ENCODE results near the gene EEF1G.
"Not testable (repeated sequence)": the region's sequence is repeated elsewhere in the genome, so short reads cannot be mapped to it uniquely, and the experiment has no call there.

Gene EEF1G, protein sequence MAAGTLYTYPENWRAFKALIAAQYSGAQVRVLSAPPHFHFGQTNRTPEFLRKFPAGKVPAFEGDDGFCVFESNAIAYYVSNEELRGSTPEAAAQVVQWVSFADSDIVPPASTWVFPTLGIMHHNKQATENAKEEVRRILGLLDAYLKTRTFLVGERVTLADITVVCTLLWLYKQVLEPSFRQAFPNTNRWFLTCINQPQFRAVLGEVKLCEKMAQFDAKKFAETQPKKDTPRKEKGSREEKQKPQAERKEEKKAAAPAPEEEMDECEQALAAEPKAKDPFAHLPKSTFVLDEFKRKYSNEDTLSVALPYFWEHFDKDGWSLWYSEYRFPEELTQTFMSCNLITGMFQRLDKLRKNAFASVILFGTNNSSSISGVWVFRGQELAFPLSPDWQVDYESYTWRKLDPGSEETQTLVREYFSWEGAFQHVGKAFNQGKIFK

DNA sequence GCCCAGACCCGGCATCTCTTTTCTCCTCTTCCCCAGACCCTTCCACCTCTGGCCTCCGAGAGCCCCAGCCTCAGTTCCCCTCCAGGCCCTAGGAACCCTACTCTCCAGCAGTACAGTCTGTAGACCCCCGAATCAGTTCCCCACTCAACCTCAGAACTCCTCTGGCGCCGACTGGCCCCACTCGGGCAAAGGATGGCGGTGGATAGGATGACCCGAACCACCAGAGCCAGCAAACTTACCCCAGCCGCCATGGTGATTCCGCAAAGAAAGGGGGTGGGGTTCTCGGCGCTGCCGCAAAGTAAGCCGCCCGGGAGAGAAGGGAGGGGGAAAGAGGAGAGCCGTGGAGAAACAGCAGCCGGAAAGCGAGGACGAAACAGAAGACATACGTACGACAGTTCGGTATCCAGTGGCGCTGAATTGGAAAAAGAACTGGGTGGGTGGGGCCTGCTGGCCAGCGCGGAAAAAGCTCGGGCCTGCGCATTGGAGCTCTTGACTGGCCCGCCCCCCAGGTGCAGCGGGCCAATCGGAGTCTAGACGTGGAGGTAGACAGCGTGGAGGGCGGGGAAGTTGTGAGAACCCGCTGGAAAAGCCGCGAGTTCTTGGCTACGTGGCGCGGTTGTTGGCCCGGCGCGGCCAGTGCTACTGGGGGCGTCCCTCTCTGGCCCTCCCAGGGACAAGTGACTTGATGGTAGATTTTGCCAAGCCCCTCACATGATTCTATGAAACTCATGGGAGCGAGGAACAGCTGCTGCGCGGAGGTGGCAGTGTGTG is at the start of gene EEF1G:
Gene EEF1G, minus strand, starts transcription at position 300 of the 771 bp plus-strand sequence. Its CDS starts 49 bp downstream, at position 251.
- peak; percentile 81 to 96 (median 92) for DNase-seq (ENCODE audit: low read depth in 2 of 3, low spot score in 2 of 3)

DNA sequence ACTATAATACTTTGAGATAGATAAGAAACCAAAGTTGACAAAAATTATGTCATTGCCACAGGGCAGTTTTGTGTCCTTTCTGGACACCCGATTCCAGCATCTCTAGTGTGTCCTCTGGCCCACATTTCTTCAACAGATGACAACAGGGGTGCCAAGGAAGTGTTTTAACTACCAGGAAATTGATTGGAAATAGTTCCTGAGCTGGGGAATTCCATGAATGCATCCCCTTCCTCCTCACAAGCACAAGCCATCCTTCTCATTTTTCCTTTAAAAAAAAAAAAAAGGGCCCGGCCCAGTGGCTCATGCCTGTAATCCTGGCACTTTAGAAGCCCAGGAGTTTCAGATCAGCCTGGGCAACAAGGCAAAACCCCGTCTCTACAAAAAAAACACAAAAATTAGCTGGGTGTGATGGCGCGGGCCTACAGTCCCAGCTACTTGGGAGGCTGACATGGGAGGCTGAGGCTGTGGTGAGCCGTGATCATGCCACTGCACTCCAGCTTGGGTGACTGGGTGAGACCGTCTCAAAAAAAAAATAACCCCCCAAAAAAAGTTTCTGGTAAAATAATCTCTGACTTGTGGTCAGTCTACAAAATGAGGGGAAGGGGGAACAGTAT is 48.9 kb upstream of the EEF1G start:
- no peak for DNase-seq (ENCODE audit: low read depth in 2 of 3, low spot score in 2 of 3)

DNA sequence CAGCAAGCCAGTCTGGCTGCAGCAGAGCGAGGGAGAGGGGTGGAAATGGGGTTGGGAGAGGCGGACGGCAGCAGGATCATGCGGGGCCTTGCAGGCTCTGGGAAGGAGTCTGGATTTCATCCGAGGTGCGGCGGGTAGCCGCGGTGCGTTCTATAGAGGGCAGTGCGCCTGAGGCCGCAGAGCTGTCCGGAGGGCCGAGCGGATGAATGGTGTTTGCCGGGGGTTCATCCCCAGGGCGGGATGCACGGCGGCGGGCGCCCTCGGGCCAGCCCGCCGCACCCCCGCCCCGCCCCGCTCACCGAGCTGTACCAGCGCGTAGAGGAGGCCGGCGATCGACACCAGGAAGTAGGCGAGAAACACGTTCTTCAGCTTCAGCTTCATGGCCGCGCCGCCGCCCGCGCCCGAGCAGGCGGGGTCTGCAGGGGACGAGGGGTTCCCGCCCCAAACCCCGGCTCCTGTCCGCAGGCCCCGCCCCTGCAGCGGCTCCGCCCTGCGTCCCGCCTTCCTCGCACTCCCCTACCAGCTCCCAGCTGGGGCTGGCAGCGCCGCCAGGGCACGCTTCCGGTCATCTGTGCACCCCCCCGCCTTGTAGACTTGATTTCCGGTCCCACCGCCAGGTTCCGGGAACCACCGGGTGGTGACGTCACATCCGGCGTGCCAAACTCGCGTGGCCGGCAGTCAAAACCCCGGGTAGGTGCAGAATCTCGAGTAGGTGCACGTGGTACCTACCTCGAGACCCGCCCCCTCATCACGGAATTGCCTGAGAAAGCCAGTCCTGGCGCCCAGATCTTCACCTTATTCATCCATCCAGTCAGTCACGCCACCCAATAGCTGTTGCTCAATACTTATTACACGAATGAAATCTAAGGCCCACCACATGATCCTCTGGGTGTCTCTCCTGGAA is 48.1 kb upstream of the EEF1G start, which contains the start of gene B3GAT3:
Gene B3GAT3, minus strand, starts transcription at position 420 of the 904 bp plus-strand sequence. Its CDS starts 39 bp downstream, at position 381.
- DNase-seq (ENCODE audit: low read depth in 2 of 3, low spot score in 2 of 3) = peak; percentile 94 to 97 (median 95)

DNA sequence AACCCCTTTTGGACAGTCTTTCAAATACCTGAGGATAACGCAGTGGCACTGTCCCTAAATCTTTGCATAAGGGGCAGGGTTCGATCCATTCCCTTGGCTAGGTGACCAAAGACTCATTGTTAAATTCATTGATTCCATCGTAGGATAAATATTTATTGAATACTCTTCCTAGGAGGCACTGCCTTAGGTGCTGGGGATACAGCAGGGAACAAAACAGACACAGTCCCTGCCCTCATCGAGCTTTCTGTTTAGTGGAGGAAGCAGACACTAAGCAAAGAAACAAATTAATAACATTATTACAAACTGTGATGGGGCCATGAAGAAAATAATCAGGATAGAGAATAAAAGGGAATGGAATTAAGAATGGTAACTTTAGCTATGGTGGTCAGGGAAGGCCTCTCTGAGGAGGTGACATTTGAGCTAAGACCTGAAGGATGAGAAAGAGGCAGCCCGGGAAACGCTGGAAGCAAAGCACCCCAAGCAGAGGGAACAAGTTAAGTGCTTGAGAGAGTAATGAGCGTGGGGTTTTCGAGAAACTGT is 47.4 kb upstream of the EEF1G start:
- no peak for DNase-seq (ENCODE audit: low read depth in 2 of 3, low spot score in 2 of 3)

DNA sequence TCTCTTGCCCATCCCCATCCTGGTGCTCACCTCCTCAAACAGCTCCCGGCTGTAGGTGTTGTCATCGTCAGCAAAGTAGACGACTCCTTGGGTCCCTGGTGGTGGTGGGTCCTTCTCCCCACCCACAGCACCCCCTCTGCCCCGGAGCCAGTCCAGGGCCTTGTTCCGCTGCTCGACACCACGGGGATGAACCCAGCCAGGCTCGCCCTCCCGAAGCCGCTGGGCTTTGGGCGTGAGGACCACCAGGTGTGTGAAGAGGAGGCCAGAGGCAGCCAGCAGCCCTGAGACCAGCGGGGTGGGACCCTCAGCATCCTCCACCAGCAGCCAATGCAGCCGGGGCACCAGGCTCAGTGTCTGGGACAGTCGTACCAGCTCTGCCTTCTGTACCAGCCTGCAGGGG is 43.3 kb upstream of the EEF1G start:
- not testable (repeated sequence) for DNase-seq (ENCODE audit: low read depth in 2 of 3, low spot score in 2 of 3)

DNA sequence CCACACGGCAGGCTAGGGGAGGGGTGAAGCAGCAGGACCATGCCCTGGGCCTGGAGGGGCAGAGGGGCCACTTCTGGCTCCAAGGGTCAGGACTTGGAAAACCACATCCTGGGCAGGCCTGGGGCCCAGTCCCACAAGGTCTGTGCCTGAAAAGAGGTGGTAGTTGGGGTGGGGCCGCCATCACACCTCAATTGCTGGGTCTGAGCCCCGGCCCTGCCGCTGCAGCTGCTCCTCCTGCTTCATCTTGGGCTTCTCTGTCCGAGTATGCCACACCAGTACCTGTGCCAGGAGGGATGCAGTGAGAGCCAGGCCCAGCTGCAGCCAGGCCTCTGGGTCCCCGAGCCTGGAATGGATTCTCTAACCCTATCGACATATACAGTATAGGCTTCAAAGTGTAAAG is 41.8 kb upstream of the EEF1G start:
- no peak for DNase-seq (ENCODE audit: low read depth in 2 of 3, low spot score in 2 of 3)

DNA sequence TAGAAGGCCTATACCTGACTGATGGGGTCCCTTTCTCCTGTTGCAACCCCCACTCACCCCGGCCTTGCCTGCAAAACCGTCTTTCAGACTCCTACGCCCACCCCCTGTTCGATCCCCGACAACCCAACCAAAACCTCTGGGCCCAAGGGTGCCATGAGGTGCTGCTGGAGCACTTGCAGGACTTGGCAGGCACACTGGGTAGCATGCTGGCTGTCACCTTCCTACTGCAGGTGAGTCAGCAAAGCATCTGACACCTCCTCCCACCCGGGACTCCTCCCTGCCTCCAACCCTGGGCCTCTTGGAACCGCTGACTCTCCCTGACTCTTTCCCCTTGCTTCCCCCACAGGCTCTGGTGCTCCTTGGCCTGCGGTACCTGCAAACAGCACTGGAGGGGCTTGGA is 40.6 kb upstream of the EEF1G start:
- no peak for DNase-seq (ENCODE audit: low read depth in 2 of 3, low spot score in 2 of 3)

DNA sequence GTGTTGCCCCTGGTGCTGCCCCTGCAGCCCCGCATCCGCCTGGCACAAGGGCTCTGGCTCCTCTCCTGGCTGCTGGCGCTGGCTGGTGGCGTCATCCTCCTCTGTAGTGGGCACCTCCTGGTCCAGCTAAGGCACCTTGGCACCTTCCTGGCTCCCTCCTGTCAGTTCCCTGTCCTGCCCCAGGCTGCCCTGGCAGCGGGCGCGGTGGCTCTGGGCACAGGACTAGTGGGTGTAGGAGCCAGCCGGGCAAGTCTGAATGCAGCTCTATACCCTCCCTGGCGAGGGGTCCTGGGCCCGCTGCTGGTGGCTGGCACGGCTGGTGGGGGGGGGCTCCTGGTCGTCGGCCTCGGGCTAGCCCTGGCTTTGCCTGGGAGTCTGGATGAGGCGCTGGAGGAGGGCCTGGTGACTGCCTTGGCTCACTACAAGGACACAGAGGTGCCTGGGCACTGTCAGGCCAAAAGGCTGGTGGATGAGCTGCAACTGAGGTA is 39.6 kb upstream of the EEF1G start:
- DNase-seq (ENCODE audit: low read depth in 2 of 3, low spot score in 2 of 3) = no peak

DNA sequence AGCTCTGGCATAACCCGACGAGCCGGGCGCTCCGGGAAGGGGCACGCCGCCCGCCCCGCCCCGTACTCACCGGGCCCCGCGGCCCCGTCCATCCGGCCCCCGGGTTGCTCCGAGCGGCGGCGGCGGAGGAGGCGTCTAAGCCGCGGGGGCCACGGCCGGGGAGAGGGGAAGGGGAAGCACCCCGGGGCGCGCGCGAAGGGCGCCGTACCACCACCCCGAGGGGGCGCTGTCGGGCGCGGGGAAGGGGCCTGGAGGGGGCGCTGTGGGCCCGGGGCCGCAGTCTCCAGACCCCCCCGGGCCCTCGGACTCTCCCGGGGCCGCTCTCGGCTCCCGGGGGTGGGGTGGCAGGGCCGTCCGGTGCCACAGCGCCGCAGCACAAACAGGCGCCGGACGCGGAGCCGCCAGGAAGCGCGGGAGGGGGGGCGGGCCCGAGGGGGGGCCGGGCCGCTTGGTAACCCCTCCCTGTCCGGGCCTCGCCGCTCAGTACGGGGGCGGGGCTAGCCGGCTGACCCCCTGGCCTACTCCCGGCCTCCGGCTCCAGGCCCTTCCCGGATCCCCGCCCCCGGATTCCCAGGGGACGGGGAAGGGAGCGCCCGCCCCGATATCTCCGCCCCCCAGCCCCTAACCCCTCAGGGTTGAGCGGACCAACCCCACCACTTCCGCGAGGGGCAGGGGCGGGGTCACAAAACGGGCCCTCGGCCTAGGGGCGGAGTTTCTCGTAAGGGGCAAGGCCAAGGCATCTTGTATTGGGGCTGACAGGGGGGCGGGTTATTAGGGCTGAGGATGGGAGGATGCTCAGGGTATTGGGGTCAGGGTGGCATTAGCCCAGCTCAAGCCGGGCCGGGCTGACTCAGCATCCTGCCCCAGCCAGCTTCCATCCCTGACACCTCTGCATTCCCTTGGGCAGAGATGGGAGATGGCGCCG is 38.9 kb upstream of the EEF1G start, which contains the start of the genes EML3 and ROM1:
Gene EML3, minus strand, starts transcription at position 410 of the 925 bp plus-strand sequence. Its CDS starts 318 bp downstream, at position 92.
Gene ROM1, plus strand, starts transcription at position 892 of the 925 bp plus-strand sequence. Its CDS starts 25 bp downstream, at position 917.
- DNase-seq (ENCODE audit: low read depth in 2 of 3, low spot score in 2 of 3) = peak; percentile 69 to 87 (median 79)

DNA sequence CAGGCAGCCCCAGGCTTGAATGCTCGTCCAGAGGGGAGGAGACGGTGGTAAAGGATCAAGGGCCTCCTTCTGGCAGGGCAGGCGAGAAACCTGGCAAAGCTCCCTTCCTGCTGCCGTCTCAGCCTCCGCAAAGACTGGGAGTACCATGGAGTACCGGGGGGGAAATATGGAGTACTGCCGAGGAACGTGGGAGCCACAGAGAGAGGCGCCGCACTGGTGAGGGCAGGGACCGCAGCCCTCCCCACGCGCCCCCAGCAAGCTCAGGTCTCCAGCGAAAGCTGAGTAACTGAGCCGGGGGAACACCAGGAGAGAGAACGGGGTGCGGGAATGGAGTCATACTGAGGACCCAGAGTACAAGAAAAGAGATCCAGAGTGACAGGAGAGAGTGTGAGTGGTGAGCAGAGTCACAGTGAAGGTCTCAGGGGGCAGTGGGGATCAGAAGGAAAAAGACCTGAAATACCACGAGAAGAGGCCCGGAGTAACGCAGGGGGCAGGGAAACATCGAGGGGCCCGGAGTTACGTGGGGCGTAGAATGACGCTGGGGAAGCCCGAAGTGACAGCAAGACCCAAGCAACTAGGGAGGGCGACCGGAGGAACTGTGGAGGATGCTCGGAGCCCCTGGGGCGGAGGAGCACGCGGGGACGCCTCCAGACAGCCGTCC is 38.1 kb upstream of the EEF1G start:
- DNase-seq (ENCODE audit: low read depth in 2 of 3, low spot score in 2 of 3) = peak in 2 of 3 experiments; percentile 35 to 38

DNA sequence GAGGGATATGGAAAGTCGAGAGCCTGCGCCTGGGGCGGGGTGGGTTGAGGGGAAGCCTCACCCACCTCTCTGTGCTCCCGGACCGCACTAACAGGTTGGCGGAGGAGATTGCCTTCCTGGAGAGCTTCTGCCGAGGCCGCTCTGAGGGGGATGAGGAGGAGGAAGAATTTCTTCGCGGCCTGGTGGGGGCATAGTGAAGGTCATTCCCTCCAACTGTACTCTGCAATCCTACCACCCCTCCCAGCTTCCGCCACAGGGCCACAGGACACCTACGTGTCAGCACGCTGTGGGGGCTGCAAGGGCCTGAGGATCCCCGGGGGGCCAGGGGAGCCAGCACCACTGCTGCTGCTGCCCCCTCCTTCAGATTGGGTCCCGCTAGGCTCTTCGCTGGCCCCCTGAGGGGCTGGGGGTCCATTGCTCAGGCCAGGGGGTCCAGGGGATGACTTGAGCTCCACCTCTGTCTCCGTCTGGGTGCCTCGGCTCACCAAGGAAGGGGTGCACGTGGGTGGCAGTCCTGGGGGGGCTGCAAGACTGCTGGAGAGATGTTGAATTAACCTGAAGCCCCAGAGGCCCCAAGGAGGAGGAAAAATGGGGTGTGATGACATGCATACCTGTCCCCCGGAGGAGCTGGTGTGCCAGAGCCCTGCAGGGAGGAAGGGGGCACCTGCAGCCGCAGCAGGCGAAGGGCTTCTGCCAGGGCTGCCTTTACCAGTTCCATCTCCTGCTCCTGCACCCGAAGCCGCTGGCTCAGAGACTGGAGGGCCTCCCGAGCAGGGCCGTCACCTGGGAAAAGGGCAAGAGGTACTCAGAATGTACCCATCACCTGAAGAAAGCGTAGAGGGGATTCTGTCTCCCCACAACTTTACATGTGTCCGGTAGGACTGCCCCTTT is 37.4 kb upstream of the EEF1G start:
- no peak for DNase-seq (ENCODE audit: low read depth in 2 of 3, low spot score in 2 of 3)

DNA sequence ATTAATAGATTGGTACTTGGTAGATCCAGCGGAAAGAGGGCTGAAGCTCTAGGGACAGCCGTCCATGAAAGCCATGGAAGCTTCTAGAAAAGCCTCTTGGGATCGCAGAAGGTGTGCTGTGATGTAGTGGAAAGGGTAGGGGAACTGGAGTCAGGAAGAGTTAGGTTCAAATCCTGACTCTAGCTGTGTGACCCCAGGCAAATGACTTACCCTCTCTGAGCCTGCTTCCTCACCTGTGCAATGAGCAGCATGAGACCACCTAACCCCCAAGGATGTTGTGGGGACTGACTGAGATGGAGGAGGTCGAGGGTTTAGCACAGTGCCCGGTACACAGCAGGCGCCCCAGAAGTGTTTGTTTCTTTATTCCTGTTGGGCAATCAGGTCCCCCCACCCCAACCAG is 36.7 kb upstream of the EEF1G start:
- DNase-seq (ENCODE audit: low read depth in 2 of 3, low spot score in 2 of 3) = no peak

DNA sequence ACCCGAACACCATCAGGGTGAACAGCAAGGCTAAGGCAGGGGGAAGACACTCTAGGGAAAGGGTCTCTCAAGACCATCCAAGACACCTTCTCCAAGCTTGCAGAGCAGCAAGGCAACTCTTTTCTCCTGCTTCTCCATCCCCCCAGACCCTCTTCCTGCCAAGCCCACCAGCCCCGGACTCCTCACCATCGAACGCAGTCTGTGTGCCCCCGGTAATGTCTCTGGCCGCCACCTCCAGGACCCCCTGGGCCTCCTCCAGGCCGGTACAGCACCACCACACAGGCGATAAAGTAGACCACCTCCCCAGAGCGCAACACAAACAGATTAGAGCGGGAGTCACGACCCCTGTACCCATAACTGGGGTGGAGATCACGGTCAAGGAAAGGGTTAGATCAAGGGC is 35.1 kb upstream of the EEF1G start:
- no peak for DNase-seq (ENCODE audit: low read depth in 2 of 3, low spot score in 2 of 3)

DNA sequence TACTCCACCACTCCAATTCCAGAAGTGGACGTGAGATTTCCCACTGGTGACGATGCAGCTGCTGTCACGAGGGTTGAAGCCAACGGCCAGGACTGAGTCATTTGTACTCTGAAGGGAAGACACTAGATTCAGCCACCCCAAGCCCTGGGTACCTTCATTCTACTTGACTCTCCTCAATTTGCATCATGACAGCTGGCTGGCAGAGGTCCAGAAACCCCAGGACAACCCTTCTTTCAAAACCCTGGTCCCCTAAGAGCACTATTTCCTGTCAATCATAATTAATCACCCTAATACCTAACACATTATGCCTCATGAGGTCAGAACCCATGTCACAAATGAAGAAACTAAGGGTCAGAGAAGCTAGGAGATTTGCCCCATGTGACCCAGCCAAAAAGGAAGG is 34.0 kb upstream of the EEF1G start:
- no peak for DNase-seq (ENCODE audit: low read depth in 2 of 3, low spot score in 2 of 3)

DNA sequence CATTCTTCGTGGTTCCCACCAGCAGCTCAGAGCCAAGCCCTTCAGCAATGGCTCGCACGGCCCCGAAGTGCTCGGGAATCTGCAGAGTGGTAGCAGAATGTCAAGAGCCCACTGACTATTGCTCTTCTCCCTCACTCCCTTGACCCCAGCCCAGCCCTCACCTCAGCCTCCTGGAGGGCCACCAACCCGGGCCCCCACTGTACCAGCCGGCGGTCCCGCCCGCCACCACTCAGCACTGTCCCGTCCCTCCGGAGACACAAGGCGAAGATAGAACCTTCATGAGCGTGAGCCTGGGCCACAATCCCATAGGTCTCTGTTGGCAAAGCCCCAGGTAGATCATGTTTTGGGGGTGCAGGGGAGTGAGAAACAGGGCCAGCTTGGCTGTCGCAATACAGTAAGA is 32.2 kb upstream of the EEF1G start:
- no peak for DNase-seq (ENCODE audit: low read depth in 2 of 3, low spot score in 2 of 3)

DNA sequence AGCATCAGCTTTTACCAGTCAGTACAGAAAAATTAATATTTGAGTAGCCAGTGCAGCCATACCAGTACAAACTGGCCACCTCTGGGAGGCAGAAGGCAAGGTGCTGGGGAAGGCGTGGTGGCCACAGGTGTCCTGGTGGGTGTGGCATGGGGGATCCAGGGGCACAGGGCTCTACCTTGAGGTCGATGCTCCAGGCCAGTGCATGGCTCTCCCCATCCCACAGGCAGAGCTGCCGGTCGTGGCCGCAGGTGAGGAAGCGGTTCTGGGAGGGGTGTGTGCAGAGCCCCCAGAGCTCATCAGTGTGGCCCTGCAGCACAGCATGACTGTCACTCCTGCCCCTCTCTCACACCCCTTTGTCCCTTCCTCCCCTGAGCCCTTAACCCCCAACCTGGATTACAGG is 31.8 kb upstream of the EEF1G start:
- DNase-seq (ENCODE audit: low read depth in 2 of 3, low spot score in 2 of 3) = no peak

DNA sequence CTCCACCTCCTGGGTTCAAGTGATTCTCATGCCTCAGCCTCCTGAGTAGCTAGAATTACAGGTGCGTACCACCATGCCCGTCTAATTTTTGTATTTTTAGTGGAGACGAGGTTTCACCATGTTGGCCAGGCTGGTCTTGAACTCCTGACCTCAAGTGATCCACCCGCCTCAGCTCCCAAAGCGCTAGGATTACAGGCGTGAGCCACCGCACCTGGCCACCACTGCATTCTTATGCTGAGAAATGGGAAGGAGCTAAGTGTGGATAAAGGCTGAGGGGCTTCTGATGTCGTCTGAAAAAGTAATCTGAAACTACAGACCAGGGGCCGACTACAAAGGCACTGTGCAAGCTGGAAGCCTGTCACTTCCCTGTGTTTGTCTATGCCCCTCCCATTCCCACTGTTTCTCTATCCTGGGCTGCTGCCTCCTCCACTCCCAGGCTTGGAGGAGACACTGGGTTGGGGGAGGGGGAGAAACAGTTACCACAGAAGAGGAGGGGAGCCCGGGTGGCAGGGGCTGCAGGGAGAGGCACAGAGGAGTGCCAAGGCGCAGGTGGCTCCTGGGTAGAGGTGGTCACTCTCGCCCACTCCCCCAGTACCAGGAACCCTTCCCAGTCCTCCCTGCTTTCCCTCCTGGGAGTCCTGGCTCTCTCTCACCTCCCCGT is 30.9 kb upstream of the EEF1G start:
- DNase-seq (ENCODE audit: low read depth in 2 of 3, low spot score in 2 of 3) = no peak

Data from activated CD8-positive, alpha-beta memory T cell treated with anti-CD3 and anti-CD28 coated beads for 48 hours (primary cell).